Right atrium auricular region (tissue), 2 donors: ENCODE data around the gene MCOLN2. TPM values are rescaled to one million over a fixed set of nuclear protein-coding genes. Genes with fewer than 3 reads are reported as not detected.
"Not testable (repeated sequence)": the region's sequence is repeated elsewhere in the genome, so short reads cannot be mapped to it uniquely, and the experiment has no call there.

Experiments used
- DNase-seq: peaks from one replicate; pipeline ENCODE4 v3.0.0-alpha.2; 2019; ENCODE audit warnings: low spot score
- H3K27ac ChIP-seq, 2 donors: fragments of 200-600 bp; sonication (generic); 1 replicate in 1 of 2; 2 replicates in 1 of 2; pipeline ENCODE4 v1.5.1; 2016 to 2019
- H3K27me3 ChIP-seq, 2 donors: fragments of 200-600 bp; sonication (generic); one replicate each; pipeline versions ENCODE4 v1.5.1 to v1.6.0; 2017 to 2019
- H3K36me3 ChIP-seq: fragments of 200-600 bp; sonication (generic); one replicate; pipeline ENCODE4 v1.5.1; 2016
- H3K4me1 ChIP-seq, 2 donors: fragments of 200-600 bp; sonication (generic); one replicate each; pipeline versions ENCODE4 v1.5.1 to v1.6.0; 2017 to 2019
- H3K4me3 ChIP-seq, 2 donors: fragments of 200-600 bp; sonication (generic); 1 replicate in 1 of 2; 2 replicates in 1 of 2; pipeline ENCODE4 v1.5.1; 2017 to 2019; ENCODE audit warnings: mild to moderate bottlenecking in 1 of 2, moderate library complexity in 1 of 2
- H3K9me3 ChIP-seq, 2 donors: fragments of 200-600 bp; sonication (generic); one replicate each; pipeline ENCODE4 v1.5.1; 2019
- total RNA-seq, 2 donors: library from RNA; depleted of rRNA; stranded (reverse); fragments of >200 nt; gene quantifications; one replicate each; pipeline ENCODE4 v1.1.0, GENCODE V29; 2016
- TF ChIP-seq, protein P1 (sequence below), 2 donors: fragments of 200-600 bp; sonication (generic); IDR thresholded peaks; one replicate each; pipeline ENCODE4 v1.5.1; 2019; ENCODE audit warnings: antibody characterized with exemption in 2 of 2

Gene MCOLN2
- total RNA-seq, 2 donors from 2014 or later = 0.90 TPM; not detected in 1

- Histone ChIP-seq H3K27ac (no peak overlapping the region), H3K4me1 (peaks cover 0 to 15% of the 10 kb centered on the region in 2 donors), H3K4me3 (no peak overlapping the region), H3K27me3 (peaks cover 0 to 4% of the 10 kb centered on the region in 2 donors), H3K36me3 (no peaks in the 10 kb centered on the region), H3K9me3 (no peaks in the 10 kb centered on the region)
- no peak for DNase-seq
- TF ChIP-seq, protein P1, sequence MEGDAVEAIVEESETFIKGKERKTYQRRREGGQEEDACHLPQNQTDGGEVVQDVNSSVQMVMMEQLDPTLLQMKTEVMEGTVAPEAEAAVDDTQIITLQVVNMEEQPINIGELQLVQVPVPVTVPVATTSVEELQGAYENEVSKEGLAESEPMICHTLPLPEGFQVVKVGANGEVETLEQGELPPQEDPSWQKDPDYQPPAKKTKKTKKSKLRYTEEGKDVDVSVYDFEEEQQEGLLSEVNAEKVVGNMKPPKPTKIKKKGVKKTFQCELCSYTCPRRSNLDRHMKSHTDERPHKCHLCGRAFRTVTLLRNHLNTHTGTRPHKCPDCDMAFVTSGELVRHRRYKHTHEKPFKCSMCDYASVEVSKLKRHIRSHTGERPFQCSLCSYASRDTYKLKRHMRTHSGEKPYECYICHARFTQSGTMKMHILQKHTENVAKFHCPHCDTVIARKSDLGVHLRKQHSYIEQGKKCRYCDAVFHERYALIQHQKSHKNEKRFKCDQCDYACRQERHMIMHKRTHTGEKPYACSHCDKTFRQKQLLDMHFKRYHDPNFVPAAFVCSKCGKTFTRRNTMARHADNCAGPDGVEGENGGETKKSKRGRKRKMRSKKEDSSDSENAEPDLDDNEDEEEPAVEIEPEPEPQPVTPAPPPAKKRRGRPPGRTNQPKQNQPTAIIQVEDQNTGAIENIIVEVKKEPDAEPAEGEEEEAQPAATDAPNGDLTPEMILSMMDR (IDR thresholded peaks at IDR 0.05) = no peak
Observed at GRCh38 chr1:84995484-84996334, 1.2 kb downstream of the MCOLN2 start.

GRCh38 chr1:84991097-84991920 lies 5.6 kb downstream of the MCOLN2 start:
- TF ChIP-seq, protein P1 (IDR thresholded peaks at IDR 0.05) = no peak
- H3K9me3 ChIP-seq = no peaks in the 10 kb centered on the region
- H3K4me3 ChIP-seq = no peak overlapping the region
- no peaks in the 10 kb centered on the region for H3K4me1 ChIP-seq
- no peak overlapping the region for H3K27ac ChIP-seq
- DNase-seq = no peak
- H3K27me3 ChIP-seq = no peaks in the 10 kb centered on the region
- H3K36me3 ChIP-seq = no peaks in the 10 kb centered on the region

GRCh38 chr1:84988588-84988987 lies 8.3 kb downstream of the MCOLN2 start:
- Histone ChIP-seq H3K27me3 (no peaks in the 10 kb centered on the region), H3K4me3 (no peak overlapping the region), H3K4me1 (no peaks in the 10 kb centered on the region), H3K27ac (no peak overlapping the region), H3K36me3 (no peaks in the 10 kb centered on the region), H3K9me3 (no peaks in the 10 kb centered on the region)
- TF ChIP-seq, protein P1 (IDR thresholded peaks at IDR 0.05) = no peak
- DNase-seq = no peak

DNA sequence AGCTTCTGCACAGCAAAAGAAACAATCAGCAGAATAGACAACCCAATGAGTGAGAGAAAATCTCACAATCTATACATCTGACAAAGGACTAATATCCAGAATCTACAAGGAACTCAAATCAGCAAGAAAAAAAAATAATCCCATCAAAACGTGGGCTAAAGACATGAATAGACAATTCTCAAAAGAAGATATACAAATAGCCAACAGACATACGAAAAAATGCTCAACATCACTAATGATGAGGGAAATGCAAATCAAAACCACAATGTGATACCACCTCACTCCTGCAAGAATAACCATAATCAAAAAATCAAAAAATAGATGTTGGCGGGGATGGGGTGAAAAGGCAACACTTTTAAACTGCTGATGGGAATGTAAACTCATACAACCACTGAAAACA lies 10.4 kb downstream of the MCOLN2 start:
- H3K4me3 ChIP-seq, H3K27ac ChIP-seq, DNase-seq, H3K9me3 ChIP-seq, H3K36me3 ChIP-seq, H3K4me1 ChIP-seq, H3K27me3 ChIP-seq: not testable (repeated sequence)

DNA sequence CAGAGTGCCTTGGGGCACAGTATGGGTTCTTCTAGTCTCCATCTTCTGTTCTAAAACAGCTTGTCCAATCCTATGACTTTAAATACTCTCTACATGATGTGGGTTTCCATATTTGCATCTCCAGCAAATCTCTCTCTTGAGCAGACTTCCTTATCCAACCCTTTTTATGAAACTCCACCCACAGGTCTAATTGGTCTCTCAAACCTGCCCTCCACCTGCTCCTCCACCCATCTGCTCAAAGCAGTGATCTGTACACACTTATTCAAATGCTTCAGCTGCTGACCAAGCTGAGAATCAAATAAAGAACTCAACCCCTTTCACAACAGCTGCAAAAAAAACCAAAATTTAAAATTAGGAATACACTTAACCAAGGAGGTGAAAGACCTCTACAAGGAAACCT lies 11.5 kb downstream of the MCOLN2 start:
- no peak for DNase-seq
- no peaks in the 10 kb centered on the region for H3K27me3 ChIP-seq
- TF ChIP-seq, protein P1 (IDR thresholded peaks at IDR 0.05) = no peak
- H3K27ac ChIP-seq = no peak overlapping the region
- no peaks in the 10 kb centered on the region for H3K36me3 ChIP-seq
- H3K4me1 ChIP-seq = no peaks in the 10 kb centered on the region
- no peak overlapping the region for H3K4me3 ChIP-seq
- no peaks in the 10 kb centered on the region for H3K9me3 ChIP-seq

DNA sequence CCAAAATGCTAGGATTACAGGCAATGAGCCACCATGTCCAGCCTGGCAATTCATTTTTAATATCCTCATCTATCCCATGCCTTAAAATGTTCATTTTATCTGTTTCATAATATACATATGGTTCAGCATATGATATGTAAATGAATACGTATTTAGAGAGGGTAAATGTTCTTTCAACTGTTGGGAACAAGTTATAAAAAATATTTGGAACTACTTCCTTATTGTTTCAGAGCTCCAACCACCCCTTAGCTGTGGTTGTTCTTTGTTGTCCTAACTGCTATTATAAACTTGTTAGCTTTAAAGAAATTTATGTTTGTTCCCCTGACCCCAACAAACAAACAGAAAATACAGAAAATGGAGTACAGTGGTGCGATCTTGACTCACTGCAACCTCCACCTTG lies 14.5 kb downstream of the MCOLN2 start:
- TF ChIP-seq, protein P1 (IDR thresholded peaks at IDR 0.05) = no peak
- H3K27ac ChIP-seq = no peak overlapping the region
- no peaks in the 10 kb centered on the region for H3K36me3 ChIP-seq
- H3K4me1 ChIP-seq = no peaks in the 10 kb centered on the region
- H3K9me3 ChIP-seq = no peaks in the 10 kb centered on the region
- no peak overlapping the region for H3K4me3 ChIP-seq
- no peak for DNase-seq
- no peaks in the 10 kb centered on the region for H3K27me3 ChIP-seq
